DOHH2 (cell line): ENCODE data around the gene RIPK1.

Experiments
- EZH2phosphoT487 ChIP-seq: fragments of 200-600 bp; sonication (generic); IDR thresholded peaks from 2 replicates; pipeline ENCODE4 v1.6.1; 2017; ENCODE audit warnings: borderline replicate concordance, mild to moderate bottlenecking, antibody characterized with exemption, low read length, moderate library complexity, mixed read lengths
- TF ChIP-seq, protein P1 (sequence below): fragments of 200-600 bp; sonication (generic); IDR thresholded peaks from one replicate; pipeline ENCODE4 v1.5.1; 2014; ENCODE audit warnings: antibody characterized with exemption, mild to moderate bottlenecking, low read depth, low read length; ENCODE audit not compliant: poor library complexity, severe bottlenecking

DNA sequence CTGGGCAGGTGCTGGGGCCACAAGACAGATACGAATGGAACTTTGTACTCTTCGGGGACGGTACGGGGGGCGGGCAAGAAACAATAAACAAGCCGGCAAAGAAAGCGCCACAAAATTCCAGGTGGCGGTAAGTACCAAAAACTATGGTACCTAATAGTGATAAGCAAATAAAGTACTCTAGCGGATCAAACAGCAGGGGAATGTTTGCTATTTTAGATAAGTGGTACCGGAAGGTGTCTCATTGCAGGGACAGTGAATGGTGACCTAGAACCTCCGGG, 15.1 kb upstream of the RIPK1 start:
- TF ChIP-seq, protein P1, sequence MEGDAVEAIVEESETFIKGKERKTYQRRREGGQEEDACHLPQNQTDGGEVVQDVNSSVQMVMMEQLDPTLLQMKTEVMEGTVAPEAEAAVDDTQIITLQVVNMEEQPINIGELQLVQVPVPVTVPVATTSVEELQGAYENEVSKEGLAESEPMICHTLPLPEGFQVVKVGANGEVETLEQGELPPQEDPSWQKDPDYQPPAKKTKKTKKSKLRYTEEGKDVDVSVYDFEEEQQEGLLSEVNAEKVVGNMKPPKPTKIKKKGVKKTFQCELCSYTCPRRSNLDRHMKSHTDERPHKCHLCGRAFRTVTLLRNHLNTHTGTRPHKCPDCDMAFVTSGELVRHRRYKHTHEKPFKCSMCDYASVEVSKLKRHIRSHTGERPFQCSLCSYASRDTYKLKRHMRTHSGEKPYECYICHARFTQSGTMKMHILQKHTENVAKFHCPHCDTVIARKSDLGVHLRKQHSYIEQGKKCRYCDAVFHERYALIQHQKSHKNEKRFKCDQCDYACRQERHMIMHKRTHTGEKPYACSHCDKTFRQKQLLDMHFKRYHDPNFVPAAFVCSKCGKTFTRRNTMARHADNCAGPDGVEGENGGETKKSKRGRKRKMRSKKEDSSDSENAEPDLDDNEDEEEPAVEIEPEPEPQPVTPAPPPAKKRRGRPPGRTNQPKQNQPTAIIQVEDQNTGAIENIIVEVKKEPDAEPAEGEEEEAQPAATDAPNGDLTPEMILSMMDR: no peak
- no peak for TF ChIP-seq EZH2phosphoT487
